GM19238 (cell line): Measurements from ENCODE around the gene KRAS.
"Not testable (repeated sequence)": the region's sequence is repeated elsewhere in the genome, so short reads cannot be mapped to it uniquely, and the experiment has no call there.

Experiments
- DNase-seq: peaks from one replicate; pipeline ENCODE4 v3.0.0; 2011; ENCODE audit warnings: low spot score; ENCODE audit not compliant: insufficient read length

KRAS gene

GRCh38 chr12:25250744-25251730, at the start of gene KRAS:
Gene KRAS (minus strand): TSS chr12:25250929.
- peak; percentile 81 for DNase-seq

- no peak for DNase-seq
Observed at GRCh38 chr12:25296381-25296780, 45.7 kb upstream of the KRAS start.

- DNase-seq, result no peak
Observed at GRCh38 chr12:25295361-25295760, 44.6 kb upstream of the KRAS start.

- DNase-seq, result no peak
Observed at GRCh38 chr12:25293653-25294052, 42.9 kb upstream of the KRAS start.

- not testable (repeated sequence) for DNase-seq
Observed at GRCh38 chr12:25292810-25293221, 42.1 kb upstream of the KRAS start.

- DNase-seq, result no peak
Observed at GRCh38 chr12:25287610-25288009, 36.9 kb upstream of the KRAS start.

- DNase-seq, result no peak
Observed at GRCh38 chr12:25286837-25287236, 36.1 kb upstream of the KRAS start.

- DNase-seq, result no peak
Observed at GRCh38 chr12:25284024-25284423, 33.3 kb upstream of the KRAS start.

- DNase-seq, result no peak
Observed at GRCh38 chr12:25283006-25283405, 32.3 kb upstream of the KRAS start.

GRCh38 chr12:25280082-25280481, 29.4 kb upstream of the KRAS start:
- no peak for DNase-seq

GRCh38 chr12:25278269-25278668, 27.5 kb upstream of the KRAS start:
- DNase-seq, result no peak

GRCh38 chr12:25276199-25276937, 25.6 kb upstream of the KRAS start:
- DNase-seq, result no peak

- DNase-seq, result no peak
Observed at GRCh38 chr12:25271486-25272098, 20.9 kb upstream of the KRAS start.

- no peak for DNase-seq
Observed at GRCh38 chr12:25269701-25270100, 19.0 kb upstream of the KRAS start.

GRCh38 chr12:25266497-25266896, 15.8 kb upstream of the KRAS start:
- no peak for DNase-seq

- no peak for DNase-seq
Observed at GRCh38 chr12:25264862-25265261, 14.1 kb upstream of the KRAS start.

- no peak for DNase-seq
Observed at GRCh38 chr12:25264114-25264513, 13.4 kb upstream of the KRAS start.

- DNase-seq, result no peak
Observed at GRCh38 chr12:25263594-25263993, 12.9 kb upstream of the KRAS start.

GRCh38 chr12:25262389-25263074, 11.8 kb upstream of the KRAS start:
- no peak for DNase-seq

GRCh38 chr12:25257590-25258324, 7.0 kb upstream of the KRAS start:
- no peak for DNase-seq

- no peak for DNase-seq
Observed at GRCh38 chr12:25256826-25257225, 6.1 kb upstream of the KRAS start.
